Mucosa of descending colon (tissue), 3 donors: ENCODE measurements around the gene CTNND2. TPM values are rescaled to one million over a fixed set of nuclear protein-coding genes. Genes with fewer than 3 reads are reported as not detected.

Experiments
- ATAC-seq: fragments of 200-7000 bp; cut with Tn5 transposase; one replicate; pipeline ENCODE4 v1.9.1; 2020; ENCODE audit warnings: mild to moderate bottlenecking, moderate library complexity
- DNase-seq, 3 donors: peaks; one replicate each; pipeline ENCODE4 v3.0.0-alpha.2; 2020
- H3K36me3 ChIP-seq: fragments of 200-600 bp; one replicate; pipeline ENCODE4 v1.8.0; 2021; ENCODE audit warnings: low read depth, mild to moderate bottlenecking
- H3K4me1 ChIP-seq: fragments of 200-600 bp; one replicate; pipeline ENCODE4 v1.8.0; 2021; ENCODE audit warnings: low read depth, mild to moderate bottlenecking
- H3K4me3 ChIP-seq: fragments of 200-600 bp; one replicate; pipeline ENCODE4 v1.8.0; 2021; ENCODE audit warnings: mild to moderate bottlenecking
- H3K9me3 ChIP-seq: fragments of 200-600 bp; one replicate; pipeline ENCODE4 v1.8.0; 2021; ENCODE audit warnings: mild to moderate bottlenecking
- intact Hi-C, 2 donors: fragments of 100-400 bp; cut with DNase I in 1 of 2; cut with micrococcal nuclease in 1 of 2; formaldehyde crosslinking; loops; one replicate each; pipeline versions ENCODE4 v1.11.0 to v1.11.1; 2022; cut with DNase I, micrococcal nuclease
- total RNA-seq, 3 donors: library from RNA; stranded (reverse); fragmentation: NEBNext Ultra II Directional in 2 of 3; extraction: Animal tissue kit (Norgen Biotek cat#: 25700) in 2 of 3; gene quantifications; one replicate each; pipeline versions ENCODE4 v1.2.1 to v1.2.4, GENCODE V29; 2021 to 2023
- TF ChIP-seq, protein P1 (sequence below): fragments of 200-600 bp; IDR thresholded peaks from one replicate; pipeline ENCODE4 v1.8.0; 2022; ENCODE audit warnings: antibody characterized with exemption, mild to moderate bottlenecking
- donor health status: DM: no; HTN: no; CAD: no; lungs with moderate emphysema.
- donor health status: DM: no; HTN: no; CAD: no.
- donor health status: DM: no; HTN: yes; CAD: no.

The CTNND2 gene
- total RNA-seq, 3 donors from 2014 or later, result 0.70 to 3.4 (median 0.81) TPM

DNA sequence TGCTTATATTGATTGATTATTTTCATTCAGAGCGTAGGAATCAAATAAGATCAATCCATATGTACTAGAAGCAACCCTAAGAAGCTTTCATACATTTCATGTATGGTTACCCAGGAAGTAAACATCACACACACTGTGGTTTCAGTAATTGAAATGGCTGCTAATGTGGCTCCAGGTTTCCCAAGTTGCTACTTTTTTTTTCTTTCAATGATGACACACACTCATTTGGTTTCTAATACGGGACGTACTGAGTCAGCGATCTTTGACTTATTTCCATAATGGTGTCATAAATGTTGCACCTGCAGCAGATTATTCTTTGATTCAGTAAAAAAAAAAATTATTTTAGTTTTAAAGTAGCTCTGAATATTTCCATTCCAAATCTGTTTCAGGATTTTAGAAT lies 248.6 kb downstream of the CTNND2 start:
- TF ChIP-seq, protein P1, sequence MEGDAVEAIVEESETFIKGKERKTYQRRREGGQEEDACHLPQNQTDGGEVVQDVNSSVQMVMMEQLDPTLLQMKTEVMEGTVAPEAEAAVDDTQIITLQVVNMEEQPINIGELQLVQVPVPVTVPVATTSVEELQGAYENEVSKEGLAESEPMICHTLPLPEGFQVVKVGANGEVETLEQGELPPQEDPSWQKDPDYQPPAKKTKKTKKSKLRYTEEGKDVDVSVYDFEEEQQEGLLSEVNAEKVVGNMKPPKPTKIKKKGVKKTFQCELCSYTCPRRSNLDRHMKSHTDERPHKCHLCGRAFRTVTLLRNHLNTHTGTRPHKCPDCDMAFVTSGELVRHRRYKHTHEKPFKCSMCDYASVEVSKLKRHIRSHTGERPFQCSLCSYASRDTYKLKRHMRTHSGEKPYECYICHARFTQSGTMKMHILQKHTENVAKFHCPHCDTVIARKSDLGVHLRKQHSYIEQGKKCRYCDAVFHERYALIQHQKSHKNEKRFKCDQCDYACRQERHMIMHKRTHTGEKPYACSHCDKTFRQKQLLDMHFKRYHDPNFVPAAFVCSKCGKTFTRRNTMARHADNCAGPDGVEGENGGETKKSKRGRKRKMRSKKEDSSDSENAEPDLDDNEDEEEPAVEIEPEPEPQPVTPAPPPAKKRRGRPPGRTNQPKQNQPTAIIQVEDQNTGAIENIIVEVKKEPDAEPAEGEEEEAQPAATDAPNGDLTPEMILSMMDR, result no peak
- Histone ChIP-seq H3K4me1 (no peaks in the 10 kb centered on the region), H3K4me3 (no peak overlapping the region), H3K36me3 (no peaks in the 10 kb centered on the region), H3K9me3 (no peaks in the 10 kb centered on the region)
- ATAC-seq (no peak), DNase-seq (no peak)
- intact Hi-C loops, result no loop called here

DNA sequence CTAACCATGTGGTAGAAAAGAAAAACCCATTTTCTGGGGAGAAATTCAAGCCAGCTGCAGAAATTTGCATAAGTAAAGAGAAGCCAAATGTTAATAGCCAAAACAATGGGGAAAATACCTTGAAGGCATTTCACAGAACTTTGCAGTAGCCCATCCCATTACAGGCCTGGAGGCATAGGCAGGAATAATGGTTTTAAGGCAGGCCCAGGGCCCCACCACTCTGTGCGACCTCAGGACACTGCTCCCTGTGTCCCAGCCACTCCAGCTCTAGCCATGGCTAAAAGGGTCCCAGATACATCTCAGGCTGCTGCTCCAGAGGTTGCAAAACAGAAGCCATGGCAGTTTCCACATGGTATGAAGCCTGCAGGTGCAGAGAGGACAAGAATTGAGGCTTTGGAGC lies 253.3 kb downstream of the CTNND2 start:
- H3K9me3 ChIP-seq, result no peaks in the 10 kb centered on the region
- TF ChIP-seq, protein P1, result no peak
- no peak for ATAC-seq
- intact Hi-C loops, result no loop called here
- no peak overlapping the region for H3K4me3 ChIP-seq
- H3K36me3 ChIP-seq, result no peaks in the 10 kb centered on the region
- H3K4me1 ChIP-seq, result no peaks in the 10 kb centered on the region
- DNase-seq, result no peak

DNA sequence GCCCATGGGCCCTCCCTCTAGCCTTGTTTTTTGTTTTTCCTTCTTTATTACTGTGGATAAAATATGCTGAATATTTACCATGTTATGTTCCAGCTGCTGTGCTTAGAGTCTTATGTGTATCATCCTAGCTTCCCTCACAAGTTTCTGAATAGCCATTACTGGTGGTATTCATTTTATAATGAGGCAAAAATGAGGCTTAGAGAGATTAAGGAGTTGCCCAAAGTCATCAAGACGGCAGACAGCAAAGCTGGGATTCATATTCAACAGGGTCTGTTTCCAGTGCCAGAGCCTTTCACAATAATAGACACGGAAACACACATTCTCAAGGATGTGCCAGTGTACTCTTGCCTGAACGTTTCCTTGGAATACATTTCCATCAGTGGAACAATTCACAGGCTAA lies 258.1 kb downstream of the CTNND2 start:
- ATAC-seq (no peak), DNase-seq (no peak)
- TF ChIP-seq, protein P1, result no peak
- H3K4me3 ChIP-seq, result no peak overlapping the region
- no peaks in the 10 kb centered on the region for H3K9me3 ChIP-seq
- intact Hi-C loops, result no loop called here
- no peaks in the 10 kb centered on the region for H3K36me3 ChIP-seq
- H3K4me1 ChIP-seq, result no peaks in the 10 kb centered on the region

DNA sequence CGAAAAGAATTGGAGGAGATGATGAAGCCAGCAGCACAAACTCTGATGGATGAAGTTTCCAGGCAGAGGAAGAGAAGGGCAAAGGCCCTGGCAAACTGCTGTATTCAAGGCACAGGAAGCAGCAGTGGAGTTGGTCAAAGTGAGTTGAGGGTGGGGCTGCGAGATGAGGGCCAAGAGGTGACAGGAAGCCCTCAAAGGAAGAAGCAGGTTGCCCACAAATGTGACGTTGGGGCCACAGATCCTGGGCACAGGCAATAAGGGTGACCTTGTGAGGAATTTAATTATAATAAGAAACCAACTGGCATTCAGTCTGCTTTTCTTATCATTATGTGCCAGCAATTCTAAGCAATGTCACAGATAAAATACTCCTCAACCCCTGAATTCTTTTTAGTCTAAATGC lies 261.8 kb downstream of the CTNND2 start:
- H3K4me3 ChIP-seq, result no peak overlapping the region
- ATAC-seq (no peak), DNase-seq (no peak)
- intact Hi-C loops, result no loop called here
- TF ChIP-seq, protein P1, result no peak
- no peaks in the 10 kb centered on the region for H3K36me3 ChIP-seq
- H3K9me3 ChIP-seq, result no peaks in the 10 kb centered on the region
- no peaks in the 10 kb centered on the region for H3K4me1 ChIP-seq

DNA sequence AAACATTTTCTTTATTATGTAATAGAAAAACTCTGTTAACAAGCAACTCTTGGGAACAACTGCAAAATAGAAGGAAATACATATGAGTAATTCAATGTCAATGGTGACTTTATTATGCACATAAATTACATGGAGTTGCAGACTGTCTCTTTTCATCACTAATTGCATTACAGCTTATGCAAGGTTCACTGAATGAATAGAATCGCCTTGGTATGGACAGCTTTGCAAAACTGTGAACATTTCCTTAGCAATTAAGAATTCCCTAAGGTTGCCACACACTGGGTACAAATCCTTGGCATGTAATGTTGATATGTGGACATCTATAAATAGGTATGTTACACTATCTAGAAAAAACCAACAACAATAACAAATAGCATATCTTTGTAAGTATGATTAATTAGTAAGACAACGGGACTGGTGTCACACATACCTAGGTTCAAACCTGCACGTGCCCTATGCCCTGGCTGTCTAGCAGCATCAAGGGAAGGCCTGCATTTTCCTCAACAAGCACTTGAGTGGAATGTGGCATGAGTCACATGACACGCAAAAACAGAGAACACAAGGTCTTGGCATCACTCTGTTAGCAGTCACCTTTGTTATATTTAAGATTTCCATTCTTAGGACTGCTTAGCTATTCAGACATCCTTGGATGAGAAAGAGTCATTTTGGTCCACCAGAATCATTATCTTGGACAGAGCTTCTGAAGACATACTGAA lies 263.9 kb downstream of the CTNND2 start:
- Histone ChIP-seq H3K4me3 (no peak overlapping the region), H3K9me3 (no peaks in the 10 kb centered on the region), H3K36me3 (no peaks in the 10 kb centered on the region), H3K4me1 (no peaks in the 10 kb centered on the region)
- ATAC-seq (no peak), DNase-seq (no peak)
- TF ChIP-seq, protein P1, result no peak
- intact Hi-C loops, result no loop called here

DNA sequence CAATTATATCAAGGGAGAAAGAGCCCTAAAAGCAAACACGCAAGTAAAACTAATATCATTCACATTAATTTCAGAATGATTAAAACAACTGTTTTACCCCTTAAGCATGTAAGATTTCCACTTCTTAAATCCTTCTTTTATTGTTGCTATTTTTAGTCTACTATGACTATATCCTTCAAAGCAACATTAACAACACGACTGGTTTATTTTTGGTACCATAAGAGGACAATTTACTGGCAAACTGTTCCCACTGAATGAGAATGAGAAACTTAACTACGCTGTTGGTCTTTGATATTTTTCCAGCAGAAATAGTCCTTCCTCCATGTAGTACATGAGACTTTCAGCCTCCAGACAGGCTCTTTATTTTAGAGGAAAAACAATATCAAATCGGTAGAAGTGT lies 281.5 kb downstream of the CTNND2 start:
- intact Hi-C loops, result no loop called here
- no peak for ATAC-seq
- TF ChIP-seq, protein P1, result no peak
- Histone ChIP-seq H3K9me3 (no peaks in the 10 kb centered on the region), H3K4me3 (no peak overlapping the region), H3K36me3 (no peaks in the 10 kb centered on the region), H3K4me1 (no peaks in the 10 kb centered on the region)
- no peak for DNase-seq
